ENCODE measurements around the gene DZIP3.
"Not testable (repeated sequence)": the region's sequence is repeated elsewhere in the genome, so short reads cannot be mapped to it uniquely, and the experiment has no call there.

Gene DZIP3

GRCh38 chr3:108629974-108630373 lies 40.5 kb downstream of the DZIP3 start:
- no peak for TF ChIP-seq EZH2phosphoT487 (IDR thresholded peaks at IDR 0.05; ENCODE audit: low read length)
- no peak for TF ChIP-seq CTCF (IDR thresholded peaks at IDR 0.05; ENCODE audit: low read length)
- no peak for TF ChIP-seq EZH2 (optimal IDR thresholded peaks at IDR 0.05; ENCODE audit: low read depth, low read length)
- H3K27ac ChIP-seq (ENCODE audit: low read length), result no peak overlapping the region
- H4K20me1 ChIP-seq (ENCODE audit: insufficient read depth, low read length), result no peaks in the 10 kb centered on the region
- H3K4me2 ChIP-seq (ENCODE audit: low read depth, low read length), result no peak overlapping the region
- no peak overlapping the region for H3K4me3 ChIP-seq (ENCODE audit: low read length)
- no peaks in the 10 kb centered on the region for H3K4me1 ChIP-seq (ENCODE audit: low read length)
- no peak overlapping the region for H3K9ac ChIP-seq (ENCODE audit: low read length)
- H3F3A ChIP-seq (ENCODE audit: insufficient read depth, low read length), result no peaks in the 10 kb centered on the region
- H3K9me2 ChIP-seq (replicated peaks; ENCODE audit: insufficient read depth, low read length), result no peaks in the 10 kb centered on the region
- H3K27me3 ChIP-seq (replicated peaks; ENCODE audit: insufficient read depth, low read length), result no peaks in the 10 kb centered on the region
- no peaks in the 10 kb centered on the region for H3K36me3 ChIP-seq (replicated peaks; ENCODE audit: insufficient read depth, low read length)
- no peak for DNase-seq
- no peaks in the 10 kb centered on the region for H3K79me2 ChIP-seq (ENCODE audit: low read length)
- no peaks in the 10 kb centered on the region for H3K9me3 ChIP-seq (replicated peaks; ENCODE audit: insufficient read depth, low read length)
- H2AFZ ChIP-seq (ENCODE audit: low read length), result no peak overlapping the region

- H4K20me1 ChIP-seq (ENCODE audit: insufficient read depth, low read length), result no peaks in the 10 kb centered on the region
- H3K9ac ChIP-seq (ENCODE audit: low read length), result no peak overlapping the region
- H3K4me3 ChIP-seq (ENCODE audit: low read length), result no peak overlapping the region
- H3K9me2 ChIP-seq (replicated peaks; ENCODE audit: insufficient read depth, low read length), result no peaks in the 10 kb centered on the region
- H3K4me2 ChIP-seq (ENCODE audit: low read depth, low read length), result no peak overlapping the region
- H3F3A ChIP-seq (ENCODE audit: insufficient read depth, low read length), result no peaks in the 10 kb centered on the region
- H3K4me1 ChIP-seq (ENCODE audit: low read length), result no peaks in the 10 kb centered on the region
- no peaks in the 10 kb centered on the region for H3K27me3 ChIP-seq (replicated peaks; ENCODE audit: insufficient read depth, low read length)
- H3K36me3 ChIP-seq (replicated peaks; ENCODE audit: insufficient read depth, low read length), result no peaks in the 10 kb centered on the region
- no peaks in the 10 kb centered on the region for H3K79me2 ChIP-seq (ENCODE audit: low read length)
- no peak overlapping the region for H2AFZ ChIP-seq (ENCODE audit: low read length)
- no peak for TF ChIP-seq CTCF (IDR thresholded peaks at IDR 0.05; ENCODE audit: low read length)
- TF ChIP-seq EZH2 (optimal IDR thresholded peaks at IDR 0.05; ENCODE audit: low read depth, low read length), result no peak
- TF ChIP-seq EZH2phosphoT487 (IDR thresholded peaks at IDR 0.05; ENCODE audit: low read length), result no peak
- DNase-seq, result no peak
- H3K27ac ChIP-seq (ENCODE audit: low read length), result no peak overlapping the region
- H3K9me3 ChIP-seq (replicated peaks; ENCODE audit: insufficient read depth, low read length), result no peaks in the 10 kb centered on the region
Measured at GRCh38 chr3:108642526-108642925, 53.0 kb downstream of the DZIP3 start.

GRCh38 chr3:108645364-108645763 lies 55.8 kb downstream of the DZIP3 start:
- no peak overlapping the region for H3K9ac ChIP-seq (ENCODE audit: low read length)
- H3K27me3 ChIP-seq (replicated peaks; ENCODE audit: insufficient read depth, low read length), result no peaks in the 10 kb centered on the region
- no peak overlapping the region for H3K4me3 ChIP-seq (ENCODE audit: low read length)
- no peak for TF ChIP-seq CTCF (IDR thresholded peaks at IDR 0.05; ENCODE audit: low read length)
- TF ChIP-seq EZH2 (optimal IDR thresholded peaks at IDR 0.05; ENCODE audit: low read depth, low read length), result no peak
- TF ChIP-seq EZH2phosphoT487 (IDR thresholded peaks at IDR 0.05; ENCODE audit: low read length), result no peak
- DNase-seq, result no peak
- H3K4me2 ChIP-seq (ENCODE audit: low read depth, low read length), result no peak overlapping the region
- no peaks in the 10 kb centered on the region for H3K9me2 ChIP-seq (replicated peaks; ENCODE audit: insufficient read depth, low read length)
- no peak overlapping the region for H3K27ac ChIP-seq (ENCODE audit: low read length)
- no peaks in the 10 kb centered on the region for H3K9me3 ChIP-seq (replicated peaks; ENCODE audit: insufficient read depth, low read length)
- no peaks in the 10 kb centered on the region for H3K79me2 ChIP-seq (ENCODE audit: low read length)
- no peak overlapping the region for H2AFZ ChIP-seq (ENCODE audit: low read length)
- H3K36me3 ChIP-seq (replicated peaks; ENCODE audit: insufficient read depth, low read length), result no peaks in the 10 kb centered on the region
- H3F3A ChIP-seq (ENCODE audit: insufficient read depth, low read length), result no peaks in the 10 kb centered on the region
- H3K4me1 ChIP-seq (ENCODE audit: low read length), result no peaks in the 10 kb centered on the region
- no peaks in the 10 kb centered on the region for H4K20me1 ChIP-seq (ENCODE audit: insufficient read depth, low read length)

GRCh38 chr3:108655664-108656063 lies 66.1 kb downstream of the DZIP3 start:
- H3K4me1 ChIP-seq (ENCODE audit: low read length); H3K4me2 ChIP-seq (ENCODE audit: low read depth, low read length); DNase-seq; H3K27me3 ChIP-seq (replicated peaks; ENCODE audit: insufficient read depth, low read length); H3K27ac ChIP-seq (ENCODE audit: low read length); H3K9me3 ChIP-seq (replicated peaks; ENCODE audit: insufficient read depth, low read length); H2AFZ ChIP-seq (ENCODE audit: low read length); H3K9ac ChIP-seq (ENCODE audit: low read length); H4K20me1 ChIP-seq (ENCODE audit: insufficient read depth, low read length); H3K36me3 ChIP-seq (replicated peaks; ENCODE audit: insufficient read depth, low read length); H3K9me2 ChIP-seq (replicated peaks; ENCODE audit: insufficient read depth, low read length); H3K79me2 ChIP-seq (ENCODE audit: low read length); H3F3A ChIP-seq (ENCODE audit: insufficient read depth, low read length); H3K4me3 ChIP-seq (ENCODE audit: low read length): not testable (repeated sequence)
